ENCODE data around the gene SPOCD1.

SPOCD1 gene

DNA sequence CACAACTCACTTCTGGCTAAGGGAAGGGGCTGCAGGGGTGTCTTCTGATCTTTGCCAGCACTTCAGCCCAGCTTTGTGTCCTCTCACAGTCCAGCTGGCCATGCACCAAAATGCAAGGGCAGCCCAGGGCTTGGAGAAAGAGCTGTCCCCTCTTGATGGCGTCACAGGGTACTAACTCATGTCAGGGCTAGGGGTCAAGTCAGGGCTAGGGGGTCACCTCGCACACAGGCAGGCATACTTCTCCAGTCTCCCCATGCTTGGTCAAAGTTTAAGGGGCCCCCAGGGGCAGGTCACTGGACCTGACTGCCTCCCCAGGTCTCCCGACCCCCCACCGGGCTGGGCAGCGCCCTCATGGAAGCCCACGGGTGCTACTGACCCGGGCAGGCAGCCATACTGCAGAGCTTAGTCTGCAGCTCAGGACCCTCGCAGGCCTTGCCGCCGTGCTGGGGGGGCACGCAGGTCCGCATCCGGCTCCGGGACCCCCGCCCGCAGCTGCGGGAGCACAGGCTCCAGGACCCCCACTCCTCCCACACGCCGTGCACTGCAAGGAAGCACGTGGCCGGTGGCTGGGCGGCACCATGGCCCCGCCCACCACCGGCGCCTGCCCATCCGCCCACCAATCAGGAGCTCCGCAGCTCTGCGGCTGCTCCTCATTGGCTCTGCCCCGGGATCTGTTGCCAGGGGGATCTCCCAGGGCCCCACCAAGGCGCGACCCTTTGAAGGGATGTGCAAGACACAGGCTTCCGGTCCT, 73.2 kb downstream of the SPOCD1 start:
- no peaks in the 10 kb centered on the region for H3K9me3 ChIP-seq (ENCODE audit: control insufficient read depth, insufficient read depth, low read depth, low read length)
- H3K27ac ChIP-seq (ENCODE audit: extremely low read depth, low read depth, low read length): no peak overlapping the region
- POLR2A ChIA-PET: no interaction called here

More for the DNA sequence above, 73.2 kb downstream of the SPOCD1 start:
- CTCF ChIA-PET: no interaction called here
- H3K4me3 ChIP-seq (ENCODE audit: low read depth, low read length): no peak overlapping the region
- H3K36me3 ChIP-seq (ENCODE audit: control insufficient read depth in 2 of 2, insufficient read depth in 1 of 2, low read length in 2 of 2): peaks cover 0 to 47% of the 10 kb centered on the region in 2 experiments; a peak in 1 of 3 replicates
- H3K4me1 ChIP-seq (ENCODE audit: control insufficient read depth, insufficient read depth, low read length): no peaks in the 10 kb centered on the region
- TF ChIP-seq, protein P1, sequence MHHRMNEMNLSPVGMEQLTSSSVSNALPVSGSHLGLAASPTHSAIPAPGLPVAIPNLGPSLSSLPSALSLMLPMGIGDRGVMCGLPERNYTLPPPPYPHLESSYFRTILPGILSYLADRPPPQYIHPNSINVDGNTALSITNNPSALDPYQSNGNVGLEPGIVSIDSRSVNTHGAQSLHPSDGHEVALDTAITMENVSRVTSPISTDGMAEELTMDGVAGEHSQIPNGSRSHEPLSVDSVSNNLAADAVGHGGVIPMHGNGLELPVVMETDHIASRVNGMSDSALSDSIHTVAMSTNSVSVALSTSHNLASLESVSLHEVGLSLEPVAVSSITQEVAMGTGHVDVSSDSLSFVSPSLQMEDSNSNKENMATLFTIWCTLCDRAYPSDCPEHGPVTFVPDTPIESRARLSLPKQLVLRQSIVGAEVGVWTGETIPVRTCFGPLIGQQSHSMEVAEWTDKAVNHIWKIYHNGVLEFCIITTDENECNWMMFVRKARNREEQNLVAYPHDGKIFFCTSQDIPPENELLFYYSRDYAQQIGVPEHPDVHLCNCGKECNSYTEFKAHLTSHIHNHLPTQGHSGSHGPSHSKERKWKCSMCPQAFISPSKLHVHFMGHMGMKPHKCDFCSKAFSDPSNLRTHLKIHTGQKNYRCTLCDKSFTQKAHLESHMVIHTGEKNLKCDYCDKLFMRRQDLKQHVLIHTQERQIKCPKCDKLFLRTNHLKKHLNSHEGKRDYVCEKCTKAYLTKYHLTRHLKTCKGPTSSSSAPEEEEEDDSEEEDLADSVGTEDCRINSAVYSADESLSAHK (tag by site-specific recombination; IDR thresholded peaks at IDR 0.05): no peak
- TF ChIP-seq, protein P2, sequence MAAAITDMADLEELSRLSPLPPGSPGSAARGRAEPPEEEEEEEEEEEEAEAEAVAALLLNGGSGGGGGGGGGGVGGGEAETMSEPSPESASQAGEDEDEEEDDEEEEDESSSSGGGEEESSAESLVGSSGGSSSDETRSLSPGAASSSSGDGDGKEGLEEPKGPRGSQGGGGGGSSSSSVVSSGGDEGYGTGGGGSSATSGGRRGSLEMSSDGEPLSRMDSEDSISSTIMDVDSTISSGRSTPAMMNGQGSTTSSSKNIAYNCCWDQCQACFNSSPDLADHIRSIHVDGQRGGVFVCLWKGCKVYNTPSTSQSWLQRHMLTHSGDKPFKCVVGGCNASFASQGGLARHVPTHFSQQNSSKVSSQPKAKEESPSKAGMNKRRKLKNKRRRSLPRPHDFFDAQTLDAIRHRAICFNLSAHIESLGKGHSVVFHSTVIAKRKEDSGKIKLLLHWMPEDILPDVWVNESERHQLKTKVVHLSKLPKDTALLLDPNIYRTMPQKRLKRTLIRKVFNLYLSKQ (tag by site-specific recombination; IDR thresholded peaks at IDR 0.05; ENCODE audit: borderline replicate concordance): no peak
- TF ChIP-seq ZNF791 (tag by site-specific recombination; IDR thresholded peaks at IDR 0.05) (no peak), RBAK (tag by site-specific recombination; IDR thresholded peaks at IDR 0.05) (no peak), ZNF514 (tag by site-specific recombination; IDR thresholded peaks at IDR 0.05) (no peak), ZNF10 (tag by site-specific recombination; IDR thresholded peaks at IDR 0.05) (0 out of 2 replicates have a peak, but pooled peaks have one; percentile 49), ZNF394 (tag by site-specific recombination; IDR thresholded peaks at IDR 0.05; ENCODE audit: borderline replicate concordance) (no peak), ZNF214 (tag by site-specific recombination; IDR thresholded peaks at IDR 0.05; ENCODE audit: borderline replicate concordance) (no peak)

All from HEK293 (cell line).